ENCODE measurements around the gene IER5L.

DNA sequence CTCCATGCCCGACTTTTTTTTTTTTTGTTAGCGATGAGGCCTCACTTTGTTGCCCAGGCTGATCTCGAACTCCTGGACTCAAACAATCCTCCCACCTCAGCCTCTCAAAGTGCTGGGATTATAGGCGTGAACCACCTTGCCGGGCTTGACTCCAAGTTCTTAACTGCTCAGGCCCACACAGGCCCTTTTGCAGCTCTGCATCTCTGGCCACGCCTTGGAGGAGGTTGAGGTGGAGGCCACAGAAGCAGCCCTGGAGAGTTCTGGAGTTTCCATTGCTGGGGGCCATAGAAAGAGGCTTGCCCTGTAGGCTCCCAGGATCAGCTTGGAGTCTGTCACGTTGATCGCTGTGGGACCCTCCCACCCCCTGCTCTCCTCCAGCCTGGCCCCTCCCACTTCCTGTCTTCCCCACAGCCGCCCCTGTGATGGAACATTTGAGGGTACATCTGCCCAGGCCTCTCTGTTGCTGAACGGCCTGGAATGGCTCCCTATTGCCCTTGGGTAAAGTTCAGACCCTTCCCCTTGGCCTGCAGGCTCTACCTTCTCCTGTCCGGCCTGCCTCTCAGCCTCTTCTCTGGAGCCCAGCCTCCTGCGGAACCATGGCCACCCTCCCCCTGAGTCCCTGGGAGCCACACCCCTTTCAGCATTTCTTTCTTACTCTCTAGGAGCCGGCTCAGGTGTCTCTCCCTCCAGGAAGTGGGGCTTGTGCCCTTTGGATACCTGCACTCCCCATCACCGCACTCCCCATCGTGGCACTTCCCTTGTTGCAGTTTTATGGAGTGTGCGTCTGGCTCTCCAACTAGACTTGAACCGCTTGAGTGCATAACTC, 30.4 kb upstream of the IER5L start:
- TF ChIP-seq, protein P1, sequence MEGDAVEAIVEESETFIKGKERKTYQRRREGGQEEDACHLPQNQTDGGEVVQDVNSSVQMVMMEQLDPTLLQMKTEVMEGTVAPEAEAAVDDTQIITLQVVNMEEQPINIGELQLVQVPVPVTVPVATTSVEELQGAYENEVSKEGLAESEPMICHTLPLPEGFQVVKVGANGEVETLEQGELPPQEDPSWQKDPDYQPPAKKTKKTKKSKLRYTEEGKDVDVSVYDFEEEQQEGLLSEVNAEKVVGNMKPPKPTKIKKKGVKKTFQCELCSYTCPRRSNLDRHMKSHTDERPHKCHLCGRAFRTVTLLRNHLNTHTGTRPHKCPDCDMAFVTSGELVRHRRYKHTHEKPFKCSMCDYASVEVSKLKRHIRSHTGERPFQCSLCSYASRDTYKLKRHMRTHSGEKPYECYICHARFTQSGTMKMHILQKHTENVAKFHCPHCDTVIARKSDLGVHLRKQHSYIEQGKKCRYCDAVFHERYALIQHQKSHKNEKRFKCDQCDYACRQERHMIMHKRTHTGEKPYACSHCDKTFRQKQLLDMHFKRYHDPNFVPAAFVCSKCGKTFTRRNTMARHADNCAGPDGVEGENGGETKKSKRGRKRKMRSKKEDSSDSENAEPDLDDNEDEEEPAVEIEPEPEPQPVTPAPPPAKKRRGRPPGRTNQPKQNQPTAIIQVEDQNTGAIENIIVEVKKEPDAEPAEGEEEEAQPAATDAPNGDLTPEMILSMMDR (IDR thresholded peaks at IDR 0.05) = no peak
- TF ChIP-seq POLR2A (IDR thresholded peaks at IDR 0.05) = no peak
